Neuronal stem cell (in vitro differentiated cells): ENCODE results near the gene RBM5.
A peak's percentile ranks its signal among the peaks of the same experiment; 100 is the strongest.

Experiments used
- DNase-seq: peaks from one replicate; pipeline ENCODE4 v3.0.0-alpha.2; 2013; ENCODE audit warnings: low spot score
- H2AFZ ChIP-seq: one replicate; pipeline ENCODE4 v1.6.1; 2013; ENCODE audit warnings: mild to moderate bottlenecking, low read length, inconsistent platforms
- H2AK5ac ChIP-seq: 2 replicates; pipeline ENCODE4 v1.6.1; 2013; ENCODE audit warnings: low read depth, mild to moderate bottlenecking, inconsistent platforms, low read length, moderate library complexity, mixed read lengths
- H2BK120ac ChIP-seq: 2 replicates; pipeline ENCODE4 v1.6.1; 2013; ENCODE audit warnings: low read depth, mild to moderate bottlenecking, inconsistent platforms, low read length, moderate library complexity, mixed read lengths
- H2BK12ac ChIP-seq: one replicate; pipeline ENCODE4 v1.6.1; 2013; ENCODE audit warnings: low read length, inconsistent platforms
- H2BK15ac ChIP-seq: 2 replicates; pipeline ENCODE4 v1.6.1; 2013; ENCODE audit warnings: mild to moderate bottlenecking, low read length, inconsistent platforms, mixed read lengths
- H2BK5ac ChIP-seq: one replicate; pipeline ENCODE4 v1.6.1; 2013; ENCODE audit warnings: inconsistent platforms, mild to moderate bottlenecking, low read length, moderate library complexity
- H3K14ac ChIP-seq: one replicate; pipeline ENCODE4 v1.6.1; 2013; ENCODE audit warnings: low read length, inconsistent platforms
- H3K18ac ChIP-seq: 2 replicates; pipeline ENCODE4 v1.6.1; 2013; ENCODE audit warnings: low read length, inconsistent platforms
- H3K23ac ChIP-seq: 2 replicates; pipeline ENCODE4 v1.6.1; 2013; ENCODE audit warnings: low read depth, mild to moderate bottlenecking, mixed read lengths, low read length, inconsistent platforms; ENCODE audit not compliant: poor library complexity
- H3K27ac ChIP-seq: replicated peaks from 3 replicates; pipeline ENCODE4 v1.5.1; 2013; ENCODE audit warnings: low read length, inconsistent platforms
- H3K27me3 ChIP-seq, 3 experiments: 2 replicates each; pipeline ENCODE4 v1.6.1; 2013; ENCODE audit warnings: low read length in 3 of 3, mild to moderate bottlenecking in 2 of 3, inconsistent platforms in 1 of 3, low read depth in 1 of 3, mixed read lengths in 1 of 3, moderate library complexity in 1 of 3; ENCODE audit not compliant: control insufficient read depth in 3 of 3, insufficient read depth in 3 of 3
- H3K36me3 ChIP-seq, 2 donors: replicated peaks in 1 of 2; 2 replicates each; pipeline ENCODE4 v1.6.1; 2013; ENCODE audit warnings: low read length in 2 of 2; ENCODE audit not compliant: control insufficient read depth in 2 of 2, insufficient read depth in 2 of 2
- H3K4ac ChIP-seq: 2 replicates; pipeline ENCODE4 v1.6.1; 2013; ENCODE audit warnings: inconsistent platforms, mild to moderate bottlenecking, low read length, moderate library complexity
- H3K4me1 ChIP-seq, 2 donors: 1 replicate in 1 of 2; 2 replicates in 1 of 2; pipeline ENCODE4 v1.6.1; 2013; ENCODE audit warnings: low read length in 2 of 2, low read depth in 1 of 2; ENCODE audit not compliant: control insufficient read depth in 2 of 2, insufficient read depth in 1 of 2
- H3K4me2 ChIP-seq: one replicate; pipeline ENCODE4 v1.6.1; 2013; ENCODE audit warnings: mild to moderate bottlenecking, low read length, inconsistent platforms; ENCODE audit not compliant: insufficient read depth, poor library complexity, severe bottlenecking
- H3K4me3 ChIP-seq, 2 donors: 2 replicates each; pipeline ENCODE4 v1.5.1; 2013; ENCODE audit warnings: low read length in 2 of 2, mild to moderate bottlenecking in 2 of 2, inconsistent platforms in 1 of 2, moderate library complexity in 1 of 2
- H3K79me1 ChIP-seq: one replicate; pipeline ENCODE4 v1.6.1; 2013; ENCODE audit warnings: low read depth, mild to moderate bottlenecking, inconsistent platforms, low read length, moderate library complexity
- H3K9ac ChIP-seq: one replicate; pipeline ENCODE4 v1.6.1; 2013; ENCODE audit warnings: mild to moderate bottlenecking, low read depth, low read length, inconsistent platforms; ENCODE audit not compliant: poor library complexity
- H3K9me3 ChIP-seq, 2 donors: replicated peaks in 1 of 2; 2 replicates each; pipeline versions ENCODE3 to v1.6.1; 2013; ENCODE audit warnings: low read length in 2 of 2, mild to moderate bottlenecking in 2 of 2, inconsistent platforms in 1 of 2, low read depth in 1 of 2, mixed read lengths in 1 of 2, moderate library complexity in 1 of 2; ENCODE audit not compliant: control insufficient read depth in 2 of 2, insufficient read depth in 1 of 2
- H4K8ac ChIP-seq: one replicate; pipeline ENCODE4 v1.6.1; 2013; ENCODE audit warnings: low read depth, mild to moderate bottlenecking, inconsistent platforms, low read length, moderate library complexity
- H4K91ac ChIP-seq: one replicate; pipeline ENCODE4 v1.6.1; 2013; ENCODE audit warnings: low read length, low read depth, mild to moderate bottlenecking, inconsistent platforms; ENCODE audit not compliant: poor library complexity
- WGBS, 2 donors: extraction: QIAGEN DNeasy Blood & Tissue Kit; methylation state at CpG; one replicate each; pipeline ENCODE4 v1.1.7; 2013; ENCODE audit warnings: missing lambda C conversion rate in 2 of 2, mixed read lengths in 1 of 2; ENCODE audit not compliant: insufficient read length in 2 of 2, insufficient replicate concordance in 1 of 2; ENCODE audit errors: extremely low coverage in 2 of 2; 5-methylcytosine and 5-hydroxymethylcytosine counted together

Gene RBM5

DNA sequence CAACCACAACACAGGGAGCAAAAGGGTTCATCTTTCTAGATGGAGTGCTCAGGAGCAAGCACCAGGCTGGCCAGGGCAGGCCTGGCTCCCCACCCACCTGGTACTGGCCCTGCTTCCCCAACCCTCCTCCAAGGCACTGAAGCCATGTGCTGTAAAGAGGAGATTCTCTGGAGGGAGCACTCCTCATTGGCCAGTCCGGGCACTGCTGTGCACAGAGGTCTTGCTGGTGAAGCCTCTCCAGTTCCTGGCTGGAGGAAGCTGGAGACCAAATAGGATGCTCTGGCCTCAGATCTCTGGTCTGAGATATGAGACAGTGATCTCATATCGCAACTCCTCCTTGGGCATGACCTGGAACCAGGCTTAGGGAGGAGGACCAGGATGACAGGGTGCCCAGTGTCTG, 58.7 kb downstream of the RBM5 start:
- Histone ChIP-seq H3K27ac (no peak overlapping the region), H2BK120ac (no peak overlapping the region), H2AFZ (no peak overlapping the region), H3K9me3 (no peaks in the 10 kb centered on the region), H3K9ac (no peak overlapping the region), H3K4ac (no peak overlapping the region), H3K79me1 (no peaks in the 10 kb centered on the region), H2AK5ac (peak overlapping the region; percentile 83), H3K14ac (peak overlapping the region; percentile 48), H3K23ac (no peak overlapping the region), H3K4me1 (peaks cover 0 to 18% of the 10 kb centered on the region in 2 donors), H2BK15ac (peak overlapping the region; percentile 78), H3K36me3 (no peaks in the 10 kb centered on the region), H4K91ac (no peak overlapping the region), H3K27me3 (peaks cover 0 to 38% (median 0%) of the 10 kb centered on the region in 3 experiments), H2BK5ac (no peak overlapping the region), H3K4me3 (no peak overlapping the region), H3K18ac (peak overlapping the region; percentile 44), H3K4me2 (no peak overlapping the region), H2BK12ac (no peak overlapping the region), H4K8ac (no peak overlapping the region)
- no CpG with 5 or more reads among the region's 2 CpGs for WGBS, 2 donors
- no peak for DNase-seq

DNA sequence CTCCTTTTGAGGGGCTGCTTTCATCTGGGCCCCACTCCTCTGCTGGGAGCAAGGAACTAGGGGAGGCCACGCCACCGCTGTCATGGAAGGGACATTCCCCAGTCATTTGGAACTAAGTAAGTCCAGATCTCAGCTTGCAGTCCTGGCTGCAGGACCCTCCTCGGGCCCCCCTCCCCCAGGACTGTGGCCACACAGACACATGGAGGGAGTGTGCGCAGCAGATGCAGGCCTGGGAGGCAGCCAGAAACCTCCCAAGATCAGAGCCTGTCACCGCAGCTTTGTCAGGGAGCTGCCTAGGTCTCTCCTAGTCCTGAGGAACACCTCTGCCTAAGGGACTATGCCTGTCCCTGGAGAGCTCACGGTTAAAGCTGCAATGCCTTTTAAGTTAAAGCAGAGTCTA, 59.1 kb downstream of the RBM5 start:
- no CpG with 5 or more reads among the region's 6 CpGs for WGBS, 2 donors
- no peaks in the 10 kb centered on the region for H3K79me1 ChIP-seq
- no peak overlapping the region for H2BK5ac ChIP-seq
- no peaks in the 10 kb centered on the region for H3K36me3 ChIP-seq
- H3K4me1 ChIP-seq = peaks cover 0 to 18% of the 10 kb centered on the region in 2 donors
- H2BK12ac ChIP-seq = no peak overlapping the region
- H3K4me3 ChIP-seq = no peak overlapping the region
- no peak overlapping the region for H2BK120ac ChIP-seq
- H3K4ac ChIP-seq = no peak overlapping the region
- H2AFZ ChIP-seq = no peak overlapping the region
- no peak for DNase-seq
- no peaks in the 10 kb centered on the region for H3K9me3 ChIP-seq
- H3K23ac ChIP-seq = no peak overlapping the region
- H4K91ac ChIP-seq = no peak overlapping the region
- H3K4me2 ChIP-seq = no peak overlapping the region
- peaks cover 0 to 42% (median under 1%) of the 10 kb centered on the region in 3 experiments for H3K27me3 ChIP-seq
- H3K14ac ChIP-seq = no peak overlapping the region
- no peak overlapping the region for H2AK5ac ChIP-seq
- peak overlapping the region; percentile 78 for H2BK15ac ChIP-seq
- H3K18ac ChIP-seq = peak overlapping the region; percentile 44
- H4K8ac ChIP-seq = no peak overlapping the region
- no peak overlapping the region for H3K9ac ChIP-seq
- no peak overlapping the region for H3K27ac ChIP-seq

DNA sequence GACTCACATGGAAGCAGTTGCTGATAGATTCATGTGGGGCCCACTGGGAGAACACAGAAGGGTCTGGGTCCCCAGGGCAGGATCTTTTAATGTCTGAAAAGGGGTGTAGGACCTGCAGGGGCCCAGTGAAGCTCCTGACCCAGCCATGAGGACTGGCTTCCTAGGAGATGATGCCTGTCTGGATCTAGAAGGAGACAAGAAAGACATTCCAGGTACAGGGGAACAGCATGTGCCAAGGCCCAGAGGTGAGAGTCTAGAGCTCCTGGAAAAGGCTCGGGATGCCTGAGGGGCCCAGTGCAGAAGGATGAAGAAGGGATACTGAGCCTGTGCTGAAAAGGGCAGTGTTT, 61.7 kb downstream of the RBM5 start:
- Histone ChIP-seq H3K4me3 (no peak overlapping the region), H3K36me3 (no peaks in the 10 kb centered on the region), H2AK5ac (peak overlapping the region; percentile 95), H3K18ac (peak overlapping the region; percentile 90), H3K14ac (no peak overlapping the region), H4K91ac (no peak overlapping the region), H2BK15ac (peak overlapping the region; percentile 34), H3K23ac (no peak overlapping the region), H3K4me1 (peaks cover 0 to 18% of the 10 kb centered on the region in 2 donors), H3K79me1 (no peaks in the 10 kb centered on the region), H3K27me3 (peaks cover 0 to 64% (median 17%) of the 10 kb centered on the region in 3 experiments), H2BK5ac (peak overlapping the region; percentile 8), H2BK12ac (no peak overlapping the region), H3K4me2 (no peak overlapping the region), H4K8ac (no peak overlapping the region), H2BK120ac (peak overlapping the region; percentile 37), H3K4ac (no peak overlapping the region), H3K9me3 (no peaks in the 10 kb centered on the region), H3K27ac (peak overlapping the region; percentile 34), H2AFZ (no peak overlapping the region), H3K9ac (no peak overlapping the region)
- DNase-seq = no peak
- WGBS, 2 donors = no CpG with 5 or more reads among the region's 1 CpG

DNA sequence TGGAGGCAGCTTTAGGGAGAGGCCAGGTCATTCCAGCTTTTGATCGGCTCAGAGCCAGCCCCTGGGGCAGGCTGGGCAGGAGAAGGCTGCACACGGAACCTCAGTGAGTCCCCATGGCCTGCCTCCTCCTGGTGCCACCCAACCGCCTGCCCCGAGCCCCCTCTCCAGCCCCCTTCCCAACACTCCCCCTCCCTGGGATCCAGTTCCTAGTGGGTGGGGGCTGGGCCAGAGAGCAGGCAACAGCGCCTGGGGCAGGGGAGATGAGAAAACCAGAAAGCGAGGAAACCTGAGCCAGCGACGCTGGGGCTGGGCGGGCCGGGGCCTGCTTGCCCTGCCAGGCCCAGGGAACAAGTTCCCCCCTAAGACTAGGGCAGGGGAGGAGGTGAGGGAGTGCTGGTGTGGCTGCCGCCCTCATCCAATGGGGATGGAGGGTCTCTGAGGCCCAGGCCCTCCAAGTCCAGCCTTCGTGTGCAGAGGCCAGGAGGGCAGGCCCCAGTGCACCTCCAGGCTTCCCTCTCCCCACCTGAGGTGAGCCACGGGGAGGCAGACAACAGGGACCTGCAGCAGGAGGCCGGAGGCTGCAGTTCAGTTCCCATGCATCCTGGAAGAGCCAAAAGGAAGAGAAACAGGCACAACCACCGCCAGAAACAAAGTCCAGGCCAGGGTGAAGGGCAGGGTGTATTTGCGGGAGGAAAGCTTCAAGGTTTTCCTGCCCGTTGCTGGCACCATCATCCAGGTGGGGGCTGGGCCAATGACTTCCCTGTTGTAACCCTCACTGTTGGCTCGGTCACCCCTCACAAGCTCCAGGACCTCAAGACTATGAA, 62.4 kb downstream of the RBM5 start:
- H3K27me3 ChIP-seq = peaks cover 0 to 71% (median 17%) of the 10 kb centered on the region in 3 experiments
- peaks cover 0 to 18% of the 10 kb centered on the region in 2 donors for H3K4me1 ChIP-seq
- no CpG with 5 or more reads among the region's 18 CpGs for WGBS, 2 donors
- peak overlapping the region; percentile 46 for H2AFZ ChIP-seq
- H3K4ac ChIP-seq = peak overlapping the region; percentile 26
- peak overlapping the region; percentile 25 for H3K14ac ChIP-seq
- H2BK120ac ChIP-seq = peak overlapping the region; percentile 75
- peak overlapping the region; percentile 100 for H2AK5ac ChIP-seq
- H4K8ac ChIP-seq = no peak overlapping the region
- H2BK15ac ChIP-seq = peak overlapping the region; percentile 86
- peak overlapping the region; percentile 75 for H3K9ac ChIP-seq
- peak overlapping the region; percentile 76 for H3K23ac ChIP-seq
- no peaks in the 10 kb centered on the region for H3K36me3 ChIP-seq
- peaks cover 6% of the 10 kb centered on the region for H3K79me1 ChIP-seq
- no peak overlapping the region for H3K4me2 ChIP-seq
- no peak for DNase-seq
- H3K4me3 ChIP-seq = no peak overlapping the region
- H4K91ac ChIP-seq = peak overlapping the region; percentile 68
- H3K27ac ChIP-seq = peak overlapping the region; percentile 49
- peak overlapping the region; percentile 8 for H2BK5ac ChIP-seq
- H2BK12ac ChIP-seq = peak overlapping the region; percentile 96
- H3K18ac ChIP-seq = peak overlapping the region; percentile 90
- H3K9me3 ChIP-seq = no peaks in the 10 kb centered on the region
